ENCODE measurements around the gene BMP7. TPM values are rescaled to one million over a fixed set of nuclear protein-coding genes. Genes with fewer than 3 reads are reported as not detected.
"Not testable (repeated sequence)": the region's sequence is repeated elsewhere in the genome, so short reads cannot be mapped to it uniquely, and the experiment has no call there.

BMP7 gene
- total RNA-seq, 4 donors from 2014 or later: 4.6 to 7.1 (median 5.6) TPM

- TF ChIP-seq EP300 (IDR thresholded peaks at IDR 0.05) (no peak), POLR2AphosphoS5 (IDR thresholded peaks at IDR 0.05) (no peak)
- TF ChIP-seq, protein P1, sequence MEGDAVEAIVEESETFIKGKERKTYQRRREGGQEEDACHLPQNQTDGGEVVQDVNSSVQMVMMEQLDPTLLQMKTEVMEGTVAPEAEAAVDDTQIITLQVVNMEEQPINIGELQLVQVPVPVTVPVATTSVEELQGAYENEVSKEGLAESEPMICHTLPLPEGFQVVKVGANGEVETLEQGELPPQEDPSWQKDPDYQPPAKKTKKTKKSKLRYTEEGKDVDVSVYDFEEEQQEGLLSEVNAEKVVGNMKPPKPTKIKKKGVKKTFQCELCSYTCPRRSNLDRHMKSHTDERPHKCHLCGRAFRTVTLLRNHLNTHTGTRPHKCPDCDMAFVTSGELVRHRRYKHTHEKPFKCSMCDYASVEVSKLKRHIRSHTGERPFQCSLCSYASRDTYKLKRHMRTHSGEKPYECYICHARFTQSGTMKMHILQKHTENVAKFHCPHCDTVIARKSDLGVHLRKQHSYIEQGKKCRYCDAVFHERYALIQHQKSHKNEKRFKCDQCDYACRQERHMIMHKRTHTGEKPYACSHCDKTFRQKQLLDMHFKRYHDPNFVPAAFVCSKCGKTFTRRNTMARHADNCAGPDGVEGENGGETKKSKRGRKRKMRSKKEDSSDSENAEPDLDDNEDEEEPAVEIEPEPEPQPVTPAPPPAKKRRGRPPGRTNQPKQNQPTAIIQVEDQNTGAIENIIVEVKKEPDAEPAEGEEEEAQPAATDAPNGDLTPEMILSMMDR (IDR thresholded peaks at IDR 0.05): no peak
- Histone ChIP-seq H3K4me1 (peaks cover 0 to 3% (median 0%) of the 10 kb centered on the region in 4 donors), H3K36me3 (no peaks in the 10 kb centered on the region), H3K9me3 (no peaks in the 10 kb centered on the region), H3K27me3 (peaks cover 0 to 5% (median 0%) of the 10 kb centered on the region in 4 donors), H3K27ac (replicated peaks in 1 of 4) (no peak overlapping the region), H3K4me3 (no peak overlapping the region)
- WGBS: 70% methylated on average over 13 of the region's 13 CpGs
- intact Hi-C loops (cut with DNase I): no loop called here
- no peak for DNase-seq (ENCODE audit: extremely low spot score)
Observed at GRCh38 chr20:57159193-57159851, 107.1 kb downstream of the BMP7 start.

DNA sequence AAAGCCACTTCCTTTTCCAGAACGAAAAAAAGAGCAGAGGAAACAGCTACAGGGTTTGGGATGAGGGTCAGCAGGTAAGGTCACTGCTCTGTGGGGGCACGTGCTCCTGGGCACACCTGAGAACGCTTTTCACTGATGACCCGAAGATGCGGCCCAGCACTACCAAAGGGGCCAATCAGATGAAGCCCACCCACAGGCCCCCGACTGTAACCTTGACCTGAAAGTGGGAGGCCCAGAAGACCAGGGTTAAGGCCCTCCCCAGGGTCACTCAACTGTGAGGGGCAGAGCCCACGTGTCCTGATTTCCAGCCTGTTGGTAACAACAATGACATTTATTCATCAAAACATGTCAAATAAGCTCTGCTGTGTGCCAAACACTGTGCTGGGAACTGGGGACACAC, 108.0 kb downstream of the BMP7 start:
- Histone ChIP-seq H3K4me3 (no peak overlapping the region), H3K27me3 (peaks cover 0 to 5% (median 0%) of the 10 kb centered on the region in 4 donors), H3K36me3 (no peaks in the 10 kb centered on the region), H3K9me3 (no peaks in the 10 kb centered on the region), H3K27ac (replicated peaks in 1 of 4) (no peak overlapping the region), H3K4me1 (peaks cover 0 to 3% (median 0%) of the 10 kb centered on the region in 4 donors)
- DNase-seq (ENCODE audit: extremely low spot score): no peak
- intact Hi-C loops (cut with DNase I): no loop called here
- TF ChIP-seq EP300 (IDR thresholded peaks at IDR 0.05) (no peak), POLR2AphosphoS5 (IDR thresholded peaks at IDR 0.05) (no peak), POLR2A (IDR thresholded peaks at IDR 0.05; ENCODE audit: low read depth) (no peak)
- TF ChIP-seq, protein P1 (IDR thresholded peaks at IDR 0.05): no peak
- WGBS: 76% methylated on average over 6 of the region's 7 CpGs

DNA sequence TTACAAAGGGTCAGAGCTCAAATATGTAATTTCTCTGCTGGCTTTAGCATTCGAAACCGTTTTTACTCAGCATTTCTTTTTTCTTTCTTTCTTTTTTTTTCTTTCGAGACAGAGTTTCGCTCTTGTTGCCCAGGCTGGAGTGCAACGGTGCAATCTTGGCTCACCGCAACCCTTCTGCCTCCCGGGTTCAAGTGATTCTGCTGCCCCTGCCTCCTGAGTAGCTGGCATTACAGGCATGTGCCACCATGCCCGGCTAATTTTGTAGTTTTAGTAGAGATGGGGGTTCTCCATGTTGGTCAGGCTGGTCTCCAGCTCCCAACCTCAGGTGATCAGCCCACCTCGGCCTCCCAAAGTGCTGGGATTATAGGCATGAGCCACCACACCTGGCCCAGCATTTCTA, 108.7 kb downstream of the BMP7 start:
- H3K9me3 ChIP-seq; H3K27ac ChIP-seq (replicated peaks in 1 of 4); H3K36me3 ChIP-seq; H3K27me3 ChIP-seq; H3K4me3 ChIP-seq; intact Hi-C loops (cut with DNase I); H3K4me1 ChIP-seq; DNase-seq (ENCODE audit: extremely low spot score): not testable (repeated sequence)
- WGBS: 79% methylated on average over 9 of the region's 9 CpGs

DNA sequence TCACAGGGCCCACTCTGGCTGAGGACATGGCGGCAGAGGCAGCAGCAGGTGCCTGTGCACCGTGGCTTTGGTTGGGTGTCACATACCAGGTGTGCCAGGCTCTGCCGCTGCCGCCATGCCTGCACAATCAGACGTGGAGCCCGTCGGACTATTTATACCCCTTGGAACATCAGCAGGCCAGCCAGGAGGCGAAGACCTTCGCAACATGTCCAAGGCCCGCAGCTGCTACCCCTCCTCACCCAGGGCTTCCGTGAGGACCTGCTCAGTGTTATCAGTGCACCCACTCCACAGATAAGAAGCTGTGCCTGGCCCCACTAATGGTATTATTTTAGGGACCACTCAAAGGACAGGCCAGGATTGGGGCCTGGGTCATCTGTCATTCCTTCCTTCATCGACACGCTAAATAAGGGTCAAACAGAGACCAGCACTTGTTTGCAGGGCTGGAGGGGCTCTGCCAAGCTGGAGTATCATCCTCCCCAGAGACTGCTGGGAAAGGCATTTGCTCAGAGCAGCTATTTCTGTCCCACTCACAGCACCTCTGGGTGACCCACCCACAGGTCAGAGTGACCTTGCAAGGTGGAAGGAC, 109.2 kb downstream of the BMP7 start:
- no peak overlapping the region for H3K4me3 ChIP-seq
- intact Hi-C loops (cut with DNase I): no loop called here
- peaks cover 0 to 3% (median 0%) of the 10 kb centered on the region in 4 donors for H3K4me1 ChIP-seq
- peaks cover 0 to 5% (median 0%) of the 10 kb centered on the region in 4 donors for H3K27me3 ChIP-seq
- no peak for DNase-seq (ENCODE audit: extremely low spot score)
- TF ChIP-seq POLR2AphosphoS5 (IDR thresholded peaks at IDR 0.05) (no peak), POLR2A (IDR thresholded peaks at IDR 0.05; ENCODE audit: low read depth) (no peak), EP300 (IDR thresholded peaks at IDR 0.05) (no peak)
- TF ChIP-seq, protein P1 (IDR thresholded peaks at IDR 0.05): no peak
- H3K27ac ChIP-seq (replicated peaks in 1 of 4): no peak overlapping the region
- WGBS: 89% methylated on average over 10 of the region's 13 CpGs
- no peaks in the 10 kb centered on the region for H3K36me3 ChIP-seq
- no peaks in the 10 kb centered on the region for H3K9me3 ChIP-seq

DNA sequence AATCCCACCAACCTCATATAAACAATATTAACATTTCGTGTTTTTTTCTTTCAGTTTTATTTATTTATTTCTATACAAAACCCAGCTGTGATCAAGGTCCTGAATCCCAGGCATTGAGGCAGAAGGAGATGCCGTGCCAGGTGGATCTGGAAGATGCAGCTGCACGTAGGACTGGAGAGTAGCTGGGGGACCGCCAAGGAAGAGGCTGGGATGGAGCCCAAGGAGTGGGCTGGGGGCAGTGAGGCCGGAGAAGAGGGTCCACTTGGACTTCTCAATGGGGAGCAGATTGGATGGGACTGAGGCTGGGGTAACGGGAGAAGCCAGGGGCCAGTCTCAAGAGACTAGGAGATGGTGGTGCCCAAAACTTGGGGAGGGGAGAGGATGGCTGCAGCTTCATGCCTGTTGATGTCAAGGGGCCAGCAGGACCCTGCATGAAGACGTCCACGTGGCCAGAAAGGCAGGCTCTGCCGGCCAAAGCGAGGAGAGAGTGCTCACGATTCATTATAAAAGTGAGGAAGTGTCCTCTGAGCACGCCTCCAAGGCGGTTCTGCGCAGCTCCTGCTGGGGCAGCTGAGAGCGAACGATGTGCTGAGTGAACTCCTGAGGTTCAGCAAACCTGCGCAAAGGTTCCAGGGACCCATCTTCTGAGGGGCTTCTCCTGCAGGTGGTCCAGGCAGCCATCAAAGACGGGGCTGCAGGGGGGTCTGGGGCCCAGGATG, 110.3 kb downstream of the BMP7 start:
- Histone ChIP-seq H3K27me3 (peaks cover 0 to 5% (median 0%) of the 10 kb centered on the region in 4 donors), H3K9me3 (no peaks in the 10 kb centered on the region), H3K4me1 (peaks cover 0 to 3% (median 0%) of the 10 kb centered on the region in 4 donors), H3K4me3 (no peak overlapping the region), H3K36me3 (no peaks in the 10 kb centered on the region), H3K27ac (replicated peaks in 1 of 4) (no peak overlapping the region)
- 88% methylated on average over 17 of the region's 18 CpGs for WGBS
- DNase-seq (ENCODE audit: extremely low spot score): no peak
- intact Hi-C loops (cut with DNase I): no loop called here
- TF ChIP-seq POLR2AphosphoS5 (IDR thresholded peaks at IDR 0.05): no peak
- no peak for TF ChIP-seq EP300 (IDR thresholded peaks at IDR 0.05)
- TF ChIP-seq, protein P1 (IDR thresholded peaks at IDR 0.05): no peak
- no peak for TF ChIP-seq POLR2A (IDR thresholded peaks at IDR 0.05; ENCODE audit: low read depth)
